Measurements from ENCODE around the gene A2ML1. TPM values are rescaled to one million over a fixed set of nuclear protein-coding genes. Genes with fewer than 3 reads are reported as not detected.

The A2ML1 gene
- total and polyA plus RNA-seq, 7 donors: 0.06 to 0.60 TPM; not detected in 5

DNA sequence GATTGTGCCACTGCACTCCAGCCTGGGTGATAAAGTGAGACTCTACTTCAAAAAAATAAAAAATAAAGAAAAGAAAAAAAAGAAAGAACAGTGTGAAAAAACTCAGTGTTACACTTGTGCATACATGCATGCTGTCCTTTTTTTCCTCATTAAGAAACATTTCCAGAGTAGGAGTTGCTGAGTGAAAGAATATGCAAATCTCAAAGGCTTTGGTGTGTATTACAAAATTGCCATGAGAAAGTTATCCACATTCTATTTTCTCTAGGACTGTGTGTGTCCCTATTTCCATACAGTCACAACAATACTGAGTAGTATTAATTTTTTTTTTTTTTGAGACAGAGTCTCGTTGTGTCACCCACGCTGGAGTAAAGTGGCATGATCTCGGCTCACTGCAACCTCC, 830 bp upstream of the A2ML1 start:
- H3K9me3 ChIP-seq: no peaks in the 10 kb centered on the region
- H3K36me3 ChIP-seq: no peaks in the 10 kb centered on the region
- no peak for DNase-seq
- TF ChIP-seq, protein P1, sequence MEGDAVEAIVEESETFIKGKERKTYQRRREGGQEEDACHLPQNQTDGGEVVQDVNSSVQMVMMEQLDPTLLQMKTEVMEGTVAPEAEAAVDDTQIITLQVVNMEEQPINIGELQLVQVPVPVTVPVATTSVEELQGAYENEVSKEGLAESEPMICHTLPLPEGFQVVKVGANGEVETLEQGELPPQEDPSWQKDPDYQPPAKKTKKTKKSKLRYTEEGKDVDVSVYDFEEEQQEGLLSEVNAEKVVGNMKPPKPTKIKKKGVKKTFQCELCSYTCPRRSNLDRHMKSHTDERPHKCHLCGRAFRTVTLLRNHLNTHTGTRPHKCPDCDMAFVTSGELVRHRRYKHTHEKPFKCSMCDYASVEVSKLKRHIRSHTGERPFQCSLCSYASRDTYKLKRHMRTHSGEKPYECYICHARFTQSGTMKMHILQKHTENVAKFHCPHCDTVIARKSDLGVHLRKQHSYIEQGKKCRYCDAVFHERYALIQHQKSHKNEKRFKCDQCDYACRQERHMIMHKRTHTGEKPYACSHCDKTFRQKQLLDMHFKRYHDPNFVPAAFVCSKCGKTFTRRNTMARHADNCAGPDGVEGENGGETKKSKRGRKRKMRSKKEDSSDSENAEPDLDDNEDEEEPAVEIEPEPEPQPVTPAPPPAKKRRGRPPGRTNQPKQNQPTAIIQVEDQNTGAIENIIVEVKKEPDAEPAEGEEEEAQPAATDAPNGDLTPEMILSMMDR (IDR thresholded peaks at IDR 0.05): no peak
- TF ChIP-seq EP300 (IDR thresholded peaks at IDR 0.05): no peak
- no peak for TF ChIP-seq POLR2A (IDR thresholded peaks at IDR 0.05)
- no peak for TF ChIP-seq POLR2AphosphoS5 (IDR thresholded peaks at IDR 0.05)
- peaks cover 0 to 12% (median 4%) of the 10 kb centered on the region in 4 donors for H3K4me1 ChIP-seq
- H3K27me3 ChIP-seq: no peaks in the 10 kb centered on the region
- no peak overlapping the region for H3K4me3 ChIP-seq
- intact Hi-C loops (cut with DNase I): no loop called here
- WGBS, 2 donors: 74 to 91% methylated on average over 3 of the region's 3 CpGs
- no peak overlapping the region for H3K27ac ChIP-seq

DNA sequence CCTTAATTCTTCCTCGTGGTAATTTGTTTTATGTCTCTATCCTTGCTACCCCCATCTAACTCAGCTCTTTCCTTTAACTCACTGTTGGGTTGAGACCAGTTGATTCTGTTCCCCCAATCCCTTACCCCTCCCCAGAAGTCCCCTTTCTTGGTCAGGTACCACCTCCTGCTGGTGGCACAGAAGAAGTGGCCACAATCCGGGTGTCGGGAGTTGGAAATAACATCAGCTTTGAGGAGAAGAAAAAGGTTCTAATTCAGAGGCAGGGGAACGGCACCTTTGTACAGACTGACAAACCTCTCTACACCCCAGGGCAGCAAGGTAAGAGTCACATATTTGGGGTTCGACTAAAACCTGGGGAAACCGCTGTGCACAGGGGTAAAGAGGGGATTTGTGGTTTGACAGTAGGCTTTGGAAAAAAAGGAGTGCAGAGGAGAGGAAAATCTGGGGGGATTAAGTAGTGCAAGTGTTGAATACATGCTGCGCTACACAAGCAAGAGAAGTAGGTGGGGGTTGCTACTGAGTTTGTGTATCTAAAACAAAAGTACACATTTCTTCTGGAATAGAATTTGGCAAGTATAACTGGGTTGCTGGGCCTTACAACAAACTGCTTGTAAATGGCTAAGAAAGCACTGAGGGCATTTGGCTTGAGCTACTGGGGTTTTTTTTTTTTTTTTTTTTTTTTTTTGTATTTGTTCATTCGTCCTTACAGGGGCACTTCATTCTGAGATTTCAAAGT, 1.3 kb downstream of the A2ML1 start:
- no peaks in the 10 kb centered on the region for H3K36me3 ChIP-seq
- WGBS, 2 donors: 41 to 60% methylated on average over 8 of the region's 8 CpGs
- peak overlapping the region in 1 of 4 donors; percentile 4 for H3K27ac ChIP-seq
- H3K9me3 ChIP-seq: no peaks in the 10 kb centered on the region
- peaks cover 0 to 12% (median 4%) of the 10 kb centered on the region in 4 donors for H3K4me1 ChIP-seq
- TF ChIP-seq EP300 (IDR thresholded peaks at IDR 0.05): no peak
- TF ChIP-seq, protein P1 (IDR thresholded peaks at IDR 0.05): peak; percentile 51 to 83 (median 62)
- intact Hi-C loops (cut with DNase I): loop anchor here (1.0 kb wide), 1 partner anchor 141 kb away; no protein-coding TSS in a partner anchor
- H3K4me3 ChIP-seq: no peak overlapping the region
- no peaks in the 10 kb centered on the region for H3K27me3 ChIP-seq
- DNase-seq: no peak

DNA sequence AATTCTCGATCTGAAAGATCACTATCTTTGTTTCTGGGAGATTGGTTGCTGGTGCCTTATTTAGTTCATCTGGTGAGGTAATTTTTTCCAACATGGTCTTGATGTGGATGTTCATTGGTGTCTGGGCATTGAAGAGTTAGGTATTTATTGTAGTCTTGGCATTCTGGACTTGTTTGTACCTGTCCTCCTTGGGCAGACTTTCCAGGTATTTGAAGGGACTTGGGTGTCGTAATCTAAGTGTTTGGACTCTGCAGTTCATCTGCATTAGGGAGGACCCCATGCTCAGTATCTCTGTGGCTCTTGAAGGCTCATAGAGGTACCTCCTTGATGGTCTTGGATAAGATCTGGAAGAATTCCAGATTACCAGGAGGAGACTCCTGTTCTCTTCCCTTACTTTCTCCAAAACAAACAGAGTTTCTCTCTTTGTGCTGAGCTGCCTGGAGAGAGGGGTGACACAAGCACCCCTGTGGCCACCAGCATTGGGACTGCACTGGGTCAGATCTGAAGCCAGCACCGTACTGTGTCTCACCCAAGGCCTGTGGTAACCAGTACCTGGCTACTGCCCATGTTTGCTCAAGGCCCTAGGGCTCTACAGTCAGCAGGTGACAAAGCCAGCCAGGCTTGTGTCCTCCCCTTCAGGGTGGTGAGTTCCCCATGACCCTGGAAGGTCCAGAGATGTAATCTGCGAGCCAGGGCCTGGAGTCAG, 5.3 kb downstream of the A2ML1 start:
- WGBS, 2 donors: 84 to 89% methylated on average over 4 of the region's 4 CpGs
- no peak for TF ChIP-seq POLR2A (IDR thresholded peaks at IDR 0.05)
- no peak for TF ChIP-seq POLR2AphosphoS5 (IDR thresholded peaks at IDR 0.05)
- no peak for TF ChIP-seq EP300 (IDR thresholded peaks at IDR 0.05)
- TF ChIP-seq, protein P1 (IDR thresholded peaks at IDR 0.05): no peak
- H3K27me3 ChIP-seq: no peaks in the 10 kb centered on the region
- H3K27ac ChIP-seq: no peak overlapping the region
- H3K9me3 ChIP-seq: no peaks in the 10 kb centered on the region
- intact Hi-C loops (cut with DNase I): no loop called here
- H3K4me1 ChIP-seq: peaks cover 0 to 12% (median 4%) of the 10 kb centered on the region in 4 donors
- DNase-seq: no peak
- H3K36me3 ChIP-seq: no peaks in the 10 kb centered on the region
- H3K4me3 ChIP-seq: no peak overlapping the region

DNA sequence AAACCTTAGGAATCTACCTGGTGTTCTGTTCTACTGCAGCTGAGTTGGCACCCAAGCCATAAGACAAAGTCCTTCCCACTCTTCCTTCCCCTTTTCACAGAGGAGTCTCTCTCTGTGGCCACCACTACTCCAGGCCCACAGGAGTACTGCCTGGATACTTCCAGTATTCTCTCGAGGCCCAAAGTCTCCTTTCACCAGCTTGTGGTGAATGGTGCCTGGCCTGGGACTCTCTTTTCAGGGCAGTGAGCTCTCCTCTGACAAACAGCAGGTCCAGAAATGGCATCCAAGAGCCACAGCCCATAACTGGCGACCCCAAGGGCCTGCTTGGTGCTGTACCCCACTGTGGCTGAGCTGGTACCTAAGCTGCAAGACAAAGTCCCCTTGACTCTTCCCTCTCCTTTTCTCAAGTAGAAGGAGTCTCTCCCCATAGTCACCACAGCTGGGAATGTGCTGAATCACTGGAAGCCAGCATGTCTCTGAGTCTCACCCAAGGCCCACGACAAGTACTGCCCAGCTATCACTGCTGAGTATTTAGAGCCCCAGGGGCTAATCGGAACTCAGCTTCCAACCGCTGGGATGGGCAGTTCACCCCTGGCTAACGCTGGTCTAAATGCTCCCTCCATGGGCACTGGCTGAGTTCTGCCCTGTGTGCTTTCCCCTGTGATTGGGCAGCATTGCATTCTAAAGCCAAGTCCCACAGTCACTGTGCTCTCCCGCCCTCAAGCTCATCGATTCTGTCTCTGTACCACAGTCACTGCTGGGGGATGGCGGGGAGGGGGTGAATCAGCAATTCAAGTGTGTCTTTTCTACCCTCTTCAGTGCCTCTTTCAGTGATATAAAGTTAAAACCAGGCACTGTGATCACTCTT, 6.1 kb downstream of the A2ML1 start:
- Histone ChIP-seq H3K27ac (no peak overlapping the region), H3K4me1 (peaks cover 0 to 10% (median 2%) of the 10 kb centered on the region in 4 donors), H3K4me3 (no peak overlapping the region), H3K36me3 (no peaks in the 10 kb centered on the region), H3K27me3 (no peaks in the 10 kb centered on the region), H3K9me3 (no peaks in the 10 kb centered on the region)
- TF ChIP-seq EP300 (IDR thresholded peaks at IDR 0.05): no peak
- TF ChIP-seq, protein P1 (IDR thresholded peaks at IDR 0.05): no peak
- TF ChIP-seq POLR2AphosphoS5 (IDR thresholded peaks at IDR 0.05): no peak
- no peak for TF ChIP-seq POLR2A (IDR thresholded peaks at IDR 0.05)
- WGBS, 2 donors: 73 to 82% methylated on average over 9 of the region's 9 CpGs
- no peak for DNase-seq
- intact Hi-C loops (cut with DNase I): no loop called here
